NCI-H82 (cell line): ENCODE results near the gene TCF21.

ENCODE experiments used
- DNase-seq: peaks from one replicate; lab custom pipeline; 2025; lab: John Stamatoyannopoulos, UW

TCF21 gene

DNA sequence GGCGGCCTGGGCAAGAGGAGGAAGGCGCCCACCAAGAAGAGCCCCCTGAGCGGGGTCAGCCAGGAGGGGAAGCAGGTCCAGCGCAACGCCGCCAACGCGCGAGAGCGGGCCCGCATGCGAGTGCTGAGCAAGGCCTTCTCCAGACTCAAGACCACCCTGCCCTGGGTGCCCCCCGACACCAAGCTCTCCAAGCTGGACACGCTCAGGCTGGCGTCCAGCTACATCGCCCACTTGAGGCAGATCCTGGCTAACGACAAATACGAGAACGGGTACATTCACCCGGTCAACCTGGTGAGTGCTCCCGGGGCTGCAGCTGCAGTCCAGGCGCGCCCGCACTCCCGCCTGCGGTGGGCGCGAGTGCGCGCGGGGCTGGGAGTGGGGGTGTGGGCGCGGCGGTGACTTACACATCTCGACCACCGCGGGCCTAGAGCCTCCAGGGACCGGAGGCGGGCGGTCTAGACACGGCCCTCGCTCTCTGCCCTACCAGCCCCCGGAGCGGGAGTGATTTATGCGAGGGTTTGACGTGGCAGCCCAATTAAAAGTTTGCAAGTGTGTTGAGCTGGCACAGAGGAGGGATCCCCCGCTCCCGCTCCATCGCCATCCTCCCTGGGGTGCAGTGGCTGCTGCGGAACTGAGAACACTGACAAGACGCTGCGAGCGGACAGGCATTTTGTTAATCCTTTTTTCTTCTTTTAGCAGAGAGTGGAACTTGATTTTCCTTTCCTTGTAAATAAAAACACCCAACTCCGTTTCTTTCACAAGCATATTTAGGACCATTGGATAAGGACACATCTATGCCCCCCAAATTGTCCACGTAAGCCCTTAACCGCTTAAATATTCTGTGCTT lies 867 bp downstream of the TCF21 start:
- no peak for DNase-seq

DNA sequence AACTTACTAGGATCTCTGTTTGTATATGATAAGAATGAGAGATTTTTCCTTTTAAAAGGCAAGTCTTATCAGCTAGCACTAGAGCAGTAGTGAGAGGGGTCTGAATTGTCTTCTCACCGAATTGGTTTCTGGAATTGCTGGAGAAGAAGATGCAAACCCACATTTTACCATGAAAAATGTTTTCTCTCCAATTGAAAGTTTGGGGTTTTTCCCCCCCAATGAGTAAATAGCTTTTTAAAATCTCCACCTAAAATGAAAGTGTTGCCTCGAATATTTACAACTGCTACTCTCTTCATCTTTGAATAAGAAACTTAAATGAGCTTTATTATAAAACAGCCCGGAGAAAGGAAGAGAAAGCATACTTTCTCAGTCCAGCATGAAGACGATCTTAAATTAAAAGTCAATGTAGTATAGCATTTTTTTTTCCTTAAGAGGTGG lies 1.8 kb downstream of the TCF21 start:
- no peak for DNase-seq

DNA sequence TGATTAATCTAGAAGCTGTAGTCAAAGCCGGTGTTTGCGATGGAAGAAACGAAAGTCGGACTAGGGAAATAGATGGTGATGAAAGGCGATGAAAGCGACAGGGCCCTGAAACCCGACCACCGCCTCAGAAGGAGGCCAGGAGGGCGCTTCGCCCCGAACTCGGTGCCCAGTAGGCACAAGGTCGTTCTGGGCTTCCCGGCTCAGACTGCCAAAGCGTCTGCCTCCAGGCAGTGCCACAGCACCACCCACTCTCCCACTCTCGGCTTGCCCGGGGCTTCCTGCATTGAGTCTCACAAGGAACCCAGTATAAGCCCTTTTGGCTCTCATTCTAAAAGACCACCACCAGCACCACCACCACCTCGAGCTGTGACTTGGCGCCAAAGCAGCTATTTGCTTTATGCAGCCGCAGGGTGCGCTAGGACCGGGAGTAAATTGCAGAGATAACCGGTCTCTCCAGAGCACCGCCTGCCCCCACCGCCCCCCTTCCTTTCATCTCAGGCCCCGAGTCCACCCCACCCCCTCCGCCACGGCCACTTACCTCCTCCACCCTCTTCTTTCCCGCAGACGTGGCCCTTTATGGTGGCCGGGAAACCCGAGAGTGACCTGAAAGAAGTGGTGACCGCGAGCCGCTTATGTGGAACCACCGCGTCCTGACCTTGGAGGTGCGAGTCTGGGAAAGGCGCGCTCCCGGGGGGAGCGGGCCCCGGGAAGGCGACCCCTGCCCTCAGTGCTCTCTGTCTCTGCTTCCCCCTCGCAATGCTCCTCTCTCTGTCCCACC lies 2.4 kb downstream of the TCF21 start:
- peak; percentile 29 for DNase-seq

DNA sequence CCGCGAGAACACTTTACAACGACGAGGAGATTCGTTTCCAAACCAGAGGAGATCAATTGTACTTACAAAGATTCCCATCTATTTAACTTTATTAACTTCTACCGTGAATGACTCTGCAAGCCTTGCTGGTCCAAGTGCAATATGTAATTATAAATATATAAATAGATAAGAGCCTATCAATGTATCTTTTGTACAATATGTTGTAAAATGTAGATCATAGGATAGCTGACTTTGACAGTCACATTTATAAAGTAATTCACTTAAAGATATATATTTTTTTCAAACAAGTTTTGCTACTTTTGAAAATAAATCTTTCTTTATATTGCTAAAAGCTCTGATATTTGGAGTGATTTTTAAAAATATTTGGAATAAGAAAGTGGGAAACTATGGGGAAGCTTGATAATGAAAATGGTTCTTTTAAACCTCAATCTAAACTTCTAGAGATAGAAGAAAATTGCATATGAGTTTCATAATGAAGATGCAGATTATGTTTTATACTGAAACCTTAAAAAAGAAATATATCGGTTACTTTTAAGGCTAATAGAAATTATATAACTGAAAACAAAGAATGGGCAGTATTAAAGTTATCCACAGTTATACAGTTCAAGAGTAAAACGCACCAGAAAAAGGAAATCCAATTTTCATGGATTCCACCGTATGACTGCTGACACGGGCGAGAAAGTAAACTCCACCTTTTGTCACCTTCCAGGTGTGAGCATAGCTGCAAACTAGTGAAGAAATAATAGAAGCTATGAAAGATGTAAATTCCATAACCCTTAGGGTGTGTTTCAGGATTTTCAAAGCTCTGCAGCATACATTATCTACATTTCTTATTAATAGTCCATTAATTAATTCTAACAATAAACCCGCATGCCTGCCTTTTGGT lies 3.3 kb downstream of the TCF21 start:
- DNase-seq, result no peak

DNA sequence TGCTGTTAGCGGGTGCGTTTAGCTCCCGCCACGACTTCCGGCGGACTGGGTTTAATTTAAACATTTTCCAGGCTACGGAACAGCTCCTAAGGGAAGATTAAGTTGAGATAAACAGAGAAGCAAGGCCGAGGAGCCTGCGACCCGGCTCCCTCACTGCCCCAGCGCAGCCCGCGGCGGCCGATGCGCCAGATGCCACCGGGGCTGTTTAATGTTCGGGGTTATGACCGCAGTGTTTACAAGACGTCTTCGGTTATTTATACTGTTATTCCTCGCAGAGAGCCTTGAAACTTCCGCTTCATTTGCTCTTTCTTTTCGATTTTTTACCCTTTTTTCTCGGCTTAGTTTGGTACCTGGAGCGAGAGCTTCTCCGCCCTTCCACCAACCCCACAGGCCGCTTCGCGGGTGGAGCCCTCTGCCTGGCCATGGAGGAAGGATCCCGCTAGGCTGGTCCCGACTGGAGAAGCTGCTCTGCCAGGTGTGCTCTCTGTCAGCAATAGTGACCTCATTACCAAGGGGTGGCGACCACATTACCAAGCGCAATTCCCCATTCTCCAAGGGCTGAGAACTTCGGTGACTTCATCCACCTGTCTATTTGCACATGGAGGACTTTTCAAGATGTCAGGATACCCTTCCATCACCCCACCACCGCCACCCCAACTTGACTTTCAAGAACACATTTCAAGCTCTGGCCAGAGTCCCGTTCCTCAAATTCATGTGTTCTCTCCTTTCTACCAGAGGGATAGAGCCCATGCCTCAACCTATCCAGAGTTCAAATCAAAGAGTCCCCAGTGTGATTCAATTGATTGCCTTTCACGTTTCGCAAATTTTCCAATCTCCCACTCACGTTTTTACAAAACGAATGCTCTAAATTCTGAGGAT lies 4.1 kb downstream of the TCF21 start:
- peak; percentile 36 for DNase-seq

DNA sequence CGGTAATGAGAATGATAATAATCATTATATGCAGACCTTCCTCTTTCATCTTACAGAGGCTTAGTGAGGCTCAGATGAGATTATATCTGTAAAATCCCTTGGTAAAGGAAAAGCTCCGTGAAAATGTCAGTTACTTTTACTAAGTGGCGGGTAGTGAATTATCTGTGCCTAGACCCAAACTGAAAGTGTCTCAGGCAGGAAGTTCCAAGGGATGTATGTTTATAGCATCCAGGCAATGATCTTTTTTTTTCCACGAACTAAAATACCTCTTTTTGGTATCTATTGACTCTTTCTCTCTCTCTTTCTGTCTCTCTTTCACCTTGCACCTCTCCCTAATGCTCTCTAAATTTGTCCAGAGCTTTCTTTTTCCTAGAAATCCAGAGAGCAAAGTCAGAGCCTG lies 5.0 kb downstream of the TCF21 start:
- DNase-seq, result no peak

DNA sequence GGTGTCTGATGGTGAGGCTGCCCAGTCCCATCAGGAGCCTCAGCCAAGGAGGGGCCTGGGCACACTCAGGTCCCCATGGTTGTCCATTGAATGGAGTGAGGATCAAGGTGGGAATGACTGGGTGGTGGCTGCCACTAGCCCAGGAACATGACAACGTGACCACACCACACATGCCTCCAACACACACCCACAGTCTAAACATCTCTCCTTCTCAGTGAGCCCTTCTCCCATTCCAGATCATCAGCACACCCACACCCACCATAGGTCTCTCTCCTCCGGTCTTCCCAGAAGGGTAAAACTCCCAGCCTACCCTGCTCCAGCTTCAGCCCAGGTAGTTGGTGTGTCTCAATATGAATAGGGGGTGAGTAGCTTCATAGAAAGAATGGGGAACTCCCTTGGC lies 5.5 kb downstream of the TCF21 start:
- no peak for DNase-seq

DNA sequence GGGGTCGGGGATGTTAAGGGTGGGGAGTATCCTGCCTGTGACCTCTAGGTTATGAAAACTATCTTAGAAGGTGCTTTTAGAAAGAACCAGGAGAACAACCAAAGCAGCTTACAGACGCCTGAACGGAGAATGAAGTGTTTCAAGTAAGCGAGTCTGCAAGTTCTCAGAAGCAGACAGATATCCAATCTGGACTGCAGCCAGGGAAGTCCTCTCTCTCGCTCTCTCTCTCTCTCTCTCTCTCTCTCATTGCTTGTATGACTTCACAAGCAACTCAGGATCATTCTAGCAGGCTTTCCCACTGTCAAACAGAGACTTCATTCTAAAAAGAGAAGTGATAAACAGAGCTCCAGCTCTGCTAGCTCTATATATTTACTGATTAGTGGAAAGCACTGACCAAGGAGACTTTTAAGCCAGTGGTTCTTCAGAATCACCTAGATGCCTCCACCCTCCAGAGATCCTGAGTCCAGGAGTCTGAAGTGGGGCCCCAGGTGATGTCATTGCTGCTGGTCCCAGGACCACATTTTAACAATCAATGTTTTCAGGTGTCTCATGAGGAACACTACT lies 6.0 kb downstream of the TCF21 start:
- DNase-seq, result no peak

DNA sequence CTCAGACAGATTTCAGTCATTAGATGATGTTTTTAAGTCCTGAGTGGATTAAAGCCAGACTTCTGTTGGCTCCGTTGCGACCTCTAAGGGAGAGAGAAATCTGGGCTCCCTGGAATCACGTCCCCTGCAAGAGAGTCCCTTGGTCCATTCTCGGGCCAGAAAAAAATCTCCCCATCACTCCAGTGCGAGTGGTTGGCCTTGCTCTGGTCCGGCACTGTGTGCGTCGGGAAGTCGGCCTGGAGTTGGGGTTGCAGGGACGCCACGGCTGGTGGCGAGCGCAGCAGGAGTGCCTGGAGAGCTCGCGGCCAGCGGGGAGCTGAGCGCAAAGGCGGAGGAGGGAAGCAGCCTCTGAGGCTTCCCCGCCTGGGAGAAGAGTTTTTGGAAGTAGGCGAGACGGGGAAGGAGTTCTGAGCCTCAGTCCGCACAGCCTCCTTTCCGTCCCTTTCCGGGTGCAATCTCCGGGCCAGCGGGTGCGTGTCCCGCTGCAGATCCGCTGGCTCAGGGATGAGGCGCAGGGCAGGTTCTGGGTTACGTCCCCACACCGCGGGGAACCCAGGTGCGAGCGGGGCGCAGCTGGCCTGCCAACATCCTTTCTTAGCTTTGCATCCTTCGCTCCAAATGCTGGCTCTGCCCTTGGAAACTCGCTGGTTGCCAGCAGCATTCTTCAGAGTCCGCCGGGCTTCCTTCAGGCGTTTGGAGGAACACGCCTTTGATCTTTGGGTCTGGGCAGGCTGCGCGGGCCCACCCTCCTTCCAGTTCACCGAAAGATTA lies 6.8 kb downstream of the TCF21 start:
- DNase-seq, result peak; percentile 41

DNA sequence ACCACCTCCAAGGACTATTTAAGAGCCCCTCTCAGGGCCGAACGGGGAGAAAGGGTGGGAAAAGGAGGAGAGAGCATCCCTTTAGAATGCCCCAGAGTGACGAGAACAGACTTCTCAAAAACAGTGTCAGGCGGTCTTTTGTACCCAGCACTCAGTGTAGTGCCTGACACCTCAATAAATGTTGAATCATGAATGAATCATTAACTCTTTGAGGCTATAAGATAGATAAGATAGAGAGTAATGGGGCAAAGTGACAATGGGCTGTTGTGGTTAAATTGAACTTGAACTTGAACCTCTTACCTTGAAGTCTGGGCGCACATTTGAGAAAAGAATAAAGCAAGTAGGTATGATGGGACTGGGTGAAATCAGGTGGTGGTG lies 7.4 kb downstream of the TCF21 start:
- DNase-seq, result no peak

DNA sequence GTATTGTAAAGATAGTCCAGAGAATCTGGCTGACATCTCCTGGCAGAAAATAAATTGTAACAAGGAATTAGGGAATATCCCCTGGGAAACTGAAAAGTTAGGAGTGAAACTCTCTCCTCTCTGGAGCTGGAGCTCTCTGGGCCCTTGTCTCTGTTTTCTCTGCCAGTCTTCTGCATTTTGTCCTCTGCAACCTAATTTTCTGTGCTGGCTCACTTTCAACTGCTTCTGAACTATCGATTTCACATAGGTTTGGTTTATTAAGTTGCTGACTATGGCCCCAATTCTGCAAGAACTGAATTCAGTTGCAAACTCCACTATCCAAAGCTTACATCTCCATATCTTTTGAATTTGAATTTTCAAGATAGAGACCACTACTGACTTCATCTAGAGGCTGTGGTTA lies 9.3 kb downstream of the TCF21 start:
- no peak for DNase-seq

DNA sequence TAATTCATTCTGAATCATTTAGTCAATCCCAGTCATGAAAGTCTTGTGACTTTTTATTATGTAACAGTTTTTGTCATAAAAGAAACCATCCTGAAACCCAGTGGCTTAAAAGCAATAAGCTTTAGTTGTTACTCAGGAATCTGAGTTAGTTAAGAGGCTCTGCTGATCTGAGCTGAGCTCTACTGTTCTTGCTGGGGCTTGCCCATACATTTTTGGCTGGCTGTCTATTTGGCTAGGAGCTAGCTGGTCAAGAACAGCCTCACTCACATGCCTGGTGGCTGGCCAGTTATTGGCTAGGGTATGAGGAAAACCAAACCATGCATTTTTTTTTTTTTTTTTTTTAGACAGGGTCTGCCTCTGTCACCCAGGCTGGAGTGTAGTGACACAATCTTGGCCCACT lies 10.6 kb downstream of the TCF21 start:
- no peak for DNase-seq

DNA sequence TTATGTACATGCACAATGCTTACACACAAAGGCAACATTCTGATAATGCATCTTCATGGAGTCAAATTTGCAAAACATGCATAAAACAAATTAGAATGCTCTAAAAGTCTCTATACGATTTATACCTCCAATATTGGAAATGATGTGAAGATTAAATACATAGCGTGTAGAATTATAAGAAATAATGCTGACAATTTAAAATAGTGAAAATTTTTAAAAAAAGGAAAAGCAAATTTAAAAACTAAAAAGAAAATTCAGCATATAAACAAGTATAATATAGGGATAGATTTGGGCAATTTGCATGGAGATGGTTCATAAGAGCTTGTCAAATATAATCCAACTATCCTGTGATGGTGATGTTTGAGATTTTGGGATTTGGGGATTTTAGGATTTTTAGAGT lies 14.9 kb downstream of the TCF21 start:
- no peak for DNase-seq

DNA sequence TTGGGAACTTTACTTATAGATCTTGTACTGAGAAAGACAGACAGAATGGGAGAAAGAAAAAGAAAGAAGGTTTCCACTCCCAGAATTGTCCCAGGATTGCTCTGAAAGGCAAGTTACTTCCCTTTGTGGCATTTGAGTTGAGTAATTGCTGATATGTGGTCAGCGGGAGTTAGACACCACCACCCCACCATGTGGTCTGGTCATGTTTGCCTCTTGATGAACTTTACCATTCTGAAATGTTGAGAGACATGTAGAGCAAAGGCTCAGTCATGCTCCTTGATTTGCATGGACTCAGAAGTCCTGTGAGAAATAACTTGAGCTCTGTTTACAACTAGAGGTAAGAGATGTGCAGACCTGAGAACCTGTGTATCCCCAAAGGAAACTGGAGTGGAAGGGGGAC lies 17.1 kb downstream of the TCF21 start:
- DNase-seq, result no peak

DNA sequence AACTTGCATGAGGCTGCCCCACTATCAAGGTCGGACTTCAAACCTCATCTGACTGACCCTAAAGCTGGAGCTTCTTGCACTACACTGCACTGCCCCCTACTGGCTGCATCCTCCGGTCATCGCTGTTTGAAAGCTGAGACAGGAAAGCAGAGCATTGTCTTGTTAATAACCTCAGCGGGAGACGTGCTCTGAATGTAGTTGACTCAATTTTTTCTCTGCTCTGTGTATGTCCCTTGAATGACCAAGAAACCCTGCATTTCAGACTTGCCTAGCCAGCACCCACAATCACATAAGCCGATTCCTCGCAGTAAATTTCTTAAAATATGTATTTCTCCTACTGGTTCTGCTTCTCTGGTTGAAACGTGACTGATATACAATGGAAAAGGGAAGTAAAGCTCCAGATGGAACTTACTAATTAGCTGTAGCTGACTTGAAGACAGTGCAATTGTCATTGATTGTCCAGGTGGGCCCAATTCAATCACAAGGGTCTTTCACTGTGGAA lies 27.8 kb downstream of the TCF21 start:
- DNase-seq, result peak; percentile 90

DNA sequence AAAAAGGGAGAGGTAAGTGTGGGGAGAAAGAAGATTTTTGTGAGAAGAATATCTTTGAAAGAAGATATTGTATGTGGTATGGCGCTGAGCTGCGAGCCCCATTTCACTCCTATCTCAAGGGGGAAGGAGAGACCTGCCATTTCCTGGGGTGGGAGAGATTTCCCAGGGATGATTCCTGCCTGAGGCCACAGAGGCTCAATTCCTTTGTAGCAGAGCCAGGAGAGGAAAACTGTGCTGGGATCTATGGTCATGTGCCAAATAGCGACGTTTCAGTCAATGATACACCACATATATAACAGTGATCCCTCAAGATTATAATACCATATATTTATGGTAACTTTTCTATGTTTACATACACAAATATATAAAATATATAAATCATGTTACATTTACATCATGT lies 28.9 kb downstream of the TCF21 start:
- no peak for DNase-seq

DNA sequence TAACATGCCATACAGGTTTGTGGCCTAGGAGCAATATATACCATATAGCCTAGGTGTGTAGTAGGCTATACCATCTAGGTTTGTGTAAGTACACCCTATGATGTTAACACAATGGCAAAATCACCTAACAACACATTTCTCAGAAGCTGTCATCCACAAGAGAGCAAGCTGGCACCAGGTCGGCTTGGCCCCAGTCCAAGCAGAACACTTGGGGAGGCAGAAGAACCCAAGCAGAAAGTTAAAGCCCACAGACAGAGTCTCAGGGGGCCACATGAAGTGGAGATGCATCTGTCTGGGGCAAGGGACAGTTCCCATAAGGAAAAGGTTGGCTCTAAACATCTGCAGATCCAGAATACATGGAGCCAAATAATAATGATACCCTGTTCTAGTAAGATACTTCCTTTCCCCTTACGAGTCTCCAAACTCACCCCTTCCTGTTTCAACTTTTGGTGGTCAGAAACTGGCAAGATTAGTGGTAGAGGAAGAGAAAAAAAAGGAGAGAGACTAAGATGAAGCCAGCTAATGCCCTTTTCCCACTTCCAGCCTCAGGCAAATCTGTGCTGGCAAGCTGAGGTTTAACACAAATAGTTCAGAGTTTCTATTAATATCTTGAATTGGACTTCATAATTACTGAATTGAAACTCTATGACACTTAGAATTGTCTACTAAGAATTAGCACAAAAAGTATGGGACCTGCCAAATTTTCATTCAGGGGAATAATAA lies 29.5 kb downstream of the TCF21 start:
- DNase-seq, result no peak

DNA sequence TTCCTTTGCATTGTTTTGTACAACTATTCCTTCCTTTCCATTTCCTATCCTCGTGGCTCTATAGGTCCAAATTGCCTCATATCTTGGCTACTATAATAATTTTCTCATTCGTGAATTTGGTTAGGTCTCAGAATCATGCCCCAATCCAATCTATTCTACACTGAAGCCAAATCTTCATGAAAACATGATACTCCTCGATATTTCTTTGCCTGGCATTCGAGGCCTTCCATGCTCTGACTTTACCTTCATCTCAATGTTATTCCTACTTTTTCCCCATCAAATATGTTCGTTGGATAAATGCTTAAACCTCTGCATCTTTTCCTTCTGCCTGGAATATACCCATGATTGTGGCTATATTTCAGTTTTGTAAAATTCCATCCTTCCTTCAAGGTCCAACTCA lies 30.4 kb downstream of the TCF21 start:
- DNase-seq, result no peak

DNA sequence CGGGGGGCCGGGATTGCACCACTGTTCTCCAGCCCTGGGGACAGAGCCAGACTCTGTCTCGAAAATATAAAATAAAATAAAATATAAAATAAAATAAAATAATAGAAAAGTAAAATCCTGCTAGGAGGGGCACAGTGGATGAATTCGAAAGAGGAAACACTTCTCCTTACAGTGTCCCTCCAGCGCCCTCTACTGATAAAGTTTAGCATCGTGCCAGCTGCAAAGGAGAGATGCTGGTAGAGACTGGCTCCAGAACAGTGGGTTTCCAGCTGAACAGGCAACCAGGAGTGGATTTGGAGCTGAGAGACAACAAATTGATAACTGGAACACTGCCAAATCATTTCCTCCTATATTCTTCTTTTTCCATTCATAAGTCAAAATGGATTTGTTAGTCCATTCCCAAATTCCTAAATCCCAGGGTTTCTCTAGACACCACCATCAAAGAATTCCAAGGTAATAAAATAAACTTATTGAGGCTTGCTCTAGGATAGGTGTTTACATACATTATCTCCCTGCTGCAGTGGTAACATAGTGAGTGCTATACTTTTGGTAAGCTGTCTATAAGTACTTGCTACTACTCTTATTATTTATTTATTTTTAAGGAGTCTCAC lies 32.4 kb downstream of the TCF21 start:
- DNase-seq, result peak; percentile 90
